ENCODE data around the gene ALX1. TPM values are rescaled to one million over a fixed set of nuclear protein-coding genes. Genes with fewer than 3 reads are reported as not detected.

Gene ALX1
- polyA plus RNA-seq, 4 donors = not detected

Other genes starting within 250 kb of the ALX1 start
- gene TSPAN19, start 243.9 kb upstream of the ALX1 start, polyA plus RNA-seq = under 1 TPM in 1 of 4 donors, not detected in 3; 0.34 TPM
- gene LRRIQ1, start 243.9 kb upstream of the ALX1 start, polyA plus RNA-seq = under 1 TPM in 2 of 4 donors, not detected in 2; 0.09 to 0.22 TPM